ENCODE results near the gene ANKRD44.

Gene ANKRD44

GRCh38 chr2:197322143-197322542 is 11.6 kb upstream of the ANKRD44 start:
- Histone ChIP-seq H3K79me1 (ENCODE audit: low read length) (no peaks in the 10 kb centered on the region), H4K91ac (ENCODE audit: low read depth, low read length) (no peak overlapping the region), H3K9me3 (ENCODE audit: insufficient read depth, low read depth, low read length) (no peaks in the 10 kb centered on the region), H3K23ac (ENCODE audit: low read length) (no peak overlapping the region), H4K8ac (ENCODE audit: low read depth, low read length) (no peak overlapping the region), H3K9ac (ENCODE audit: low read length) (no peak overlapping the region), H3K14ac (ENCODE audit: low read length) (no peak overlapping the region), H2BK5ac (ENCODE audit: low read depth, low read length, poor library complexity) (no peak overlapping the region), H3K4me2 (ENCODE audit: low read length) (no peak overlapping the region), H2AK5ac (ENCODE audit: low read length) (no peak overlapping the region), H2AFZ (ENCODE audit: insufficient read depth, low read length, poor library complexity) (no peak overlapping the region), H3K4me3 (ENCODE audit: low read depth, low read length) (no peak overlapping the region), H3K18ac (ENCODE audit: low read length) (no peak overlapping the region), H3K4ac (ENCODE audit: low read depth, low read length) (no peak overlapping the region), H4K12ac (ENCODE audit: low read depth, low read length) (no peak overlapping the region), H3K4me1 (ENCODE audit: control insufficient read depth in 1 of 2, insufficient read depth in 2 of 2, low read length in 2 of 2) (no peaks in the 10 kb centered on the region), H3K27me3 (ENCODE audit: insufficient read depth, low read length) (no peaks in the 10 kb centered on the region), H3K27ac (ENCODE audit: low read depth, low read length) (no peak overlapping the region), H2BK120ac (ENCODE audit: insufficient read depth, low read length, poor library complexity) (no peak overlapping the region), H3K36me3 (ENCODE audit: control insufficient read depth in 1 of 2, insufficient read depth in 2 of 2, low read length in 2 of 2) (no peaks in the 10 kb centered on the region), H2BK12ac (ENCODE audit: low read length) (no peak overlapping the region), H3K79me2 (ENCODE audit: control insufficient read depth, insufficient read depth, low read length, poor library complexity) (no peaks in the 10 kb centered on the region)
- no CpG with 5 or more reads among the region's 2 CpGs for WGBS (ENCODE audit: extremely low coverage, insufficient coverage, insufficient read length)
- DNase-seq, result no peak

- Histone ChIP-seq H2BK12ac (ENCODE audit: low read length) (no peak overlapping the region), H3K23ac (ENCODE audit: low read length) (no peak overlapping the region)
Observed at GRCh38 chr2:197315371-197315770, 4.8 kb upstream of the ANKRD44 start.

DNA sequence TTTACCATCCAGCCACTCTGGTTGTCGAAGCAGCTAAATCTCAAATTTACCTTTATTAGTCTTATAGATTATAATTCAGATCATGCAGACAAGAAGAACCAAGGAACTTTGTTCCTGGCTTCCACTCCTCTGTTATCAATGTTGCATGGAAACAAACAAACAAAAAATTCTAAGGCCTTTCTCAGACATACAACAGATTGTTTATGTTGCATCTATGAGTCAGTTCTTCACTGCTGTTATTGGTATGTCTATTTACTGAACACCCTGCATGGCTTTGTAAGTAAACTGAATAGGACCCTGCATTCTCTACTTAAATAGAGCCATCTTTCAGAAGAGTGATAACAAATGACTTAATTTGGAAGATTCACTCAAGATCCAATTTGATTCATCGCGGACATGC is 1.6 kb upstream of the ANKRD44 start:
- WGBS (ENCODE audit: extremely low coverage, insufficient coverage, insufficient read length), result no CpG with 5 or more reads among the region's 3 CpGs
- Histone ChIP-seq H2BK12ac (ENCODE audit: low read length) (no peak overlapping the region), H2BK120ac (ENCODE audit: insufficient read depth, low read length, poor library complexity) (no peak overlapping the region), H3K4me2 (ENCODE audit: low read length) (no peak overlapping the region), H3K18ac (ENCODE audit: low read length) (no peak overlapping the region), H4K12ac (ENCODE audit: low read depth, low read length) (no peak overlapping the region), H3K36me3 (ENCODE audit: control insufficient read depth in 1 of 2, insufficient read depth in 2 of 2, low read length in 2 of 2) (no peaks in the 10 kb centered on the region), H3K27me3 (ENCODE audit: insufficient read depth, low read length) (no peaks in the 10 kb centered on the region), H2AK5ac (ENCODE audit: low read length) (no peak overlapping the region), H2BK5ac (ENCODE audit: low read depth, low read length, poor library complexity) (no peak overlapping the region), H3K23ac (ENCODE audit: low read length) (no peak overlapping the region), H4K8ac (ENCODE audit: low read depth, low read length) (no peak overlapping the region), H3K79me1 (ENCODE audit: low read length) (peaks cover 6% of the 10 kb centered on the region), H3K27ac (ENCODE audit: low read depth, low read length) (peak overlapping the region; percentile 13), H3K14ac (ENCODE audit: low read length) (no peak overlapping the region), H3K79me2 (ENCODE audit: control insufficient read depth, insufficient read depth, low read length, poor library complexity) (no peaks in the 10 kb centered on the region), H3K9me3 (ENCODE audit: insufficient read depth, low read depth, low read length) (no peaks in the 10 kb centered on the region), H2AFZ (ENCODE audit: insufficient read depth, low read length, poor library complexity) (no peak overlapping the region), H3K4ac (ENCODE audit: low read depth, low read length) (no peak overlapping the region), H3K4me1 (ENCODE audit: control insufficient read depth in 1 of 2, insufficient read depth in 2 of 2, low read length in 2 of 2) (peaks cover 10 to 13% of the 10 kb centered on the region in 2 experiments), H4K91ac (ENCODE audit: low read depth, low read length) (no peak overlapping the region), H3K9ac (ENCODE audit: low read length) (no peak overlapping the region), H3K4me3 (ENCODE audit: low read depth, low read length) (no peak overlapping the region)
- peak in 1 of 2 donors; percentile 56 for DNase-seq

More at GRCh38 chr2:197315371-197315770, 4.8 kb upstream of the ANKRD44 start:
- Histone ChIP-seq H3K4ac (ENCODE audit: low read depth, low read length) (no peak overlapping the region), H3K79me2 (ENCODE audit: control insufficient read depth, insufficient read depth, low read length, poor library complexity) (no peaks in the 10 kb centered on the region), H4K8ac (ENCODE audit: low read depth, low read length) (no peak overlapping the region), H3K4me3 (ENCODE audit: low read depth, low read length) (no peak overlapping the region), H2AK5ac (ENCODE audit: low read length) (no peak overlapping the region), H2BK120ac (ENCODE audit: insufficient read depth, low read length, poor library complexity) (no peak overlapping the region), H3K18ac (ENCODE audit: low read length) (no peak overlapping the region), H3K4me2 (ENCODE audit: low read length) (no peak overlapping the region), H2BK5ac (ENCODE audit: low read depth, low read length, poor library complexity) (no peak overlapping the region), H3K9ac (ENCODE audit: low read length) (no peak overlapping the region), H3K9me3 (ENCODE audit: insufficient read depth, low read depth, low read length) (no peaks in the 10 kb centered on the region), H2AFZ (ENCODE audit: insufficient read depth, low read length, poor library complexity) (no peak overlapping the region), H4K91ac (ENCODE audit: low read depth, low read length) (no peak overlapping the region), H3K14ac (ENCODE audit: low read length) (no peak overlapping the region), H3K79me1 (ENCODE audit: low read length) (peaks cover 5% of the 10 kb centered on the region), H3K36me3 (ENCODE audit: control insufficient read depth in 1 of 2, insufficient read depth in 2 of 2, low read length in 2 of 2) (no peaks in the 10 kb centered on the region), H3K27ac (ENCODE audit: low read depth, low read length) (no peak overlapping the region), H3K4me1 (ENCODE audit: control insufficient read depth in 1 of 2, insufficient read depth in 2 of 2, low read length in 2 of 2) (peaks cover 6 to 10% of the 10 kb centered on the region in 2 experiments), H3K27me3 (ENCODE audit: insufficient read depth, low read length) (no peaks in the 10 kb centered on the region), H4K12ac (ENCODE audit: low read depth, low read length) (no peak overlapping the region)
- peak; percentile 46 to 77 for DNase-seq

GRCh38 chr2:197311421-197312033 is 947 bp upstream of the ANKRD44 start:
- peak; percentile 65 to 89 for DNase-seq
- H2BK12ac ChIP-seq (ENCODE audit: low read length), result no peak overlapping the region
- H2BK5ac ChIP-seq (ENCODE audit: low read depth, low read length, poor library complexity), result no peak overlapping the region
- no peaks in the 10 kb centered on the region for H3K36me3 ChIP-seq (ENCODE audit: control insufficient read depth in 1 of 2, insufficient read depth in 2 of 2, low read length in 2 of 2)
- H3K27me3 ChIP-seq (ENCODE audit: insufficient read depth, low read length), result no peaks in the 10 kb centered on the region
- no peak overlapping the region for H4K8ac ChIP-seq (ENCODE audit: low read depth, low read length)
- H3K4me1 ChIP-seq (ENCODE audit: control insufficient read depth in 1 of 2, insufficient read depth in 2 of 2, low read length in 2 of 2), result peaks cover 10 to 13% of the 10 kb centered on the region in 2 experiments
- no peaks in the 10 kb centered on the region for H3K79me2 ChIP-seq (ENCODE audit: control insufficient read depth, insufficient read depth, low read length, poor library complexity)
- no peak overlapping the region for H2AFZ ChIP-seq (ENCODE audit: insufficient read depth, low read length, poor library complexity)
- H3K9ac ChIP-seq (ENCODE audit: low read length), result no peak overlapping the region
- no peak overlapping the region for H2BK120ac ChIP-seq (ENCODE audit: insufficient read depth, low read length, poor library complexity)
- H3K14ac ChIP-seq (ENCODE audit: low read length), result no peak overlapping the region
- no peak overlapping the region for H4K91ac ChIP-seq (ENCODE audit: low read depth, low read length)
- H2AK5ac ChIP-seq (ENCODE audit: low read length), result no peak overlapping the region
- WGBS (ENCODE audit: extremely low coverage, insufficient coverage, insufficient read length), result no CpG with 5 or more reads among the region's 6 CpGs
- H3K23ac ChIP-seq (ENCODE audit: low read length), result no peak overlapping the region
- H3K4me2 ChIP-seq (ENCODE audit: low read length), result peak overlapping the region; percentile 96
- no peaks in the 10 kb centered on the region for H3K9me3 ChIP-seq (ENCODE audit: insufficient read depth, low read depth, low read length)
- no peak overlapping the region for H3K4me3 ChIP-seq (ENCODE audit: low read depth, low read length)
- no peak overlapping the region for H3K18ac ChIP-seq (ENCODE audit: low read length)
- H3K27ac ChIP-seq (ENCODE audit: low read depth, low read length), result no peak overlapping the region
- no peak overlapping the region for H4K12ac ChIP-seq (ENCODE audit: low read depth, low read length)
- no peak overlapping the region for H3K4ac ChIP-seq (ENCODE audit: low read depth, low read length)
- H3K79me1 ChIP-seq (ENCODE audit: low read length), result peaks cover 6% of the 10 kb centered on the region

Measured in trophoblast cell (in vitro differentiated cells and primary cell).